ENCODE measurements around the gene PRKCH.

PRKCH gene

DNA sequence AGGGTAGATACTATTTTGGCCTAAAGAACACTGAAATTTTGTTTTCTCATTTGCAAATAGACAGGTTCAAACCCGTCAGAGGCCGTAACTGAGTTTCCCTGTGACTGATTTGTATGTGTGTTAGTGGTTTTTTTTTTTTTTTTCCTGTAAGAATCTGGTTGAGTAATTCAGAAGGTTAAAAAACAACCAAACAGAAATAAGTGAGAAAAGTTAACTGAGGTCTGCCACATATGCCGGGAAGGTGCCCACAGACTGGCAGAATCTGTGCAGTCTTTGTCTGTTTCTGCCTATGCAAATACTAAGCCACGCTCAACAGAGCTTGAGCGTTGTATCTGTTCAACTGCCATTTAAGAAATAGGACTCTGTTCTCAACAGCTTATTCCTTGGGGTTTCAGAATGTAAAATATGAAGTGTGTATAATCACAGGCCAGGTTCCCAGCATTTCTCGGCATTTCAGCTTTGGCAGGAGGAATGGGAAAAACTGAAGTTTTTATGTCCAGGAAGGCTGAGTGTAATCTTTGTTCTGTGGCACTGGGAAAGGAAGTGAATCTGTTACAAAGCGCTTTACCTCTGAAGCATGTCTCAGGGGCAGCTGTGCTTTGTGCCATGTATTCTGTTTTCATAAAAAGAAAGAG is 181.9 kb downstream of the PRKCH start:
- H3K27ac ChIP-seq (ENCODE audit: low read length) = peak overlapping the region; percentile 49
- H3K36me3 ChIP-seq (ENCODE audit: insufficient read depth, low read depth, low read length) = no peaks in the 10 kb centered on the region
- H3K9ac ChIP-seq (ENCODE audit: low read depth, low read length) = peak overlapping the region; percentile 63; the same call in 1 of the 2 replicates
- no peak overlapping the region for H3K4me3 ChIP-seq (ENCODE audit: low read length)
- H3K27me3 ChIP-seq (ENCODE audit: insufficient read depth, low read length) = no peaks in the 10 kb centered on the region
- H3K4me1 ChIP-seq (ENCODE audit: insufficient read depth, low read length) = peaks cover 57% of the 10 kb centered on the region
- no peaks in the 10 kb centered on the region for H3K9me3 ChIP-seq (ENCODE audit: insufficient read depth, low read depth, low read length)

GRCh38 chr14:61504901-61505300 is 183.5 kb downstream of the PRKCH start:
- peaks cover 43% of the 10 kb centered on the region for H3K4me1 ChIP-seq (ENCODE audit: insufficient read depth, low read length)
- H3K27ac ChIP-seq (ENCODE audit: low read length) = no peak overlapping the region
- no peaks in the 10 kb centered on the region for H3K9me3 ChIP-seq (ENCODE audit: insufficient read depth, low read depth, low read length)
- no peak overlapping the region for H3K9ac ChIP-seq (ENCODE audit: low read depth, low read length)
- H3K27me3 ChIP-seq (ENCODE audit: insufficient read depth, low read length) = no peaks in the 10 kb centered on the region
- no peak overlapping the region for H3K4me3 ChIP-seq (ENCODE audit: low read length)
- H3K36me3 ChIP-seq (ENCODE audit: insufficient read depth, low read depth, low read length) = no peaks in the 10 kb centered on the region

DNA sequence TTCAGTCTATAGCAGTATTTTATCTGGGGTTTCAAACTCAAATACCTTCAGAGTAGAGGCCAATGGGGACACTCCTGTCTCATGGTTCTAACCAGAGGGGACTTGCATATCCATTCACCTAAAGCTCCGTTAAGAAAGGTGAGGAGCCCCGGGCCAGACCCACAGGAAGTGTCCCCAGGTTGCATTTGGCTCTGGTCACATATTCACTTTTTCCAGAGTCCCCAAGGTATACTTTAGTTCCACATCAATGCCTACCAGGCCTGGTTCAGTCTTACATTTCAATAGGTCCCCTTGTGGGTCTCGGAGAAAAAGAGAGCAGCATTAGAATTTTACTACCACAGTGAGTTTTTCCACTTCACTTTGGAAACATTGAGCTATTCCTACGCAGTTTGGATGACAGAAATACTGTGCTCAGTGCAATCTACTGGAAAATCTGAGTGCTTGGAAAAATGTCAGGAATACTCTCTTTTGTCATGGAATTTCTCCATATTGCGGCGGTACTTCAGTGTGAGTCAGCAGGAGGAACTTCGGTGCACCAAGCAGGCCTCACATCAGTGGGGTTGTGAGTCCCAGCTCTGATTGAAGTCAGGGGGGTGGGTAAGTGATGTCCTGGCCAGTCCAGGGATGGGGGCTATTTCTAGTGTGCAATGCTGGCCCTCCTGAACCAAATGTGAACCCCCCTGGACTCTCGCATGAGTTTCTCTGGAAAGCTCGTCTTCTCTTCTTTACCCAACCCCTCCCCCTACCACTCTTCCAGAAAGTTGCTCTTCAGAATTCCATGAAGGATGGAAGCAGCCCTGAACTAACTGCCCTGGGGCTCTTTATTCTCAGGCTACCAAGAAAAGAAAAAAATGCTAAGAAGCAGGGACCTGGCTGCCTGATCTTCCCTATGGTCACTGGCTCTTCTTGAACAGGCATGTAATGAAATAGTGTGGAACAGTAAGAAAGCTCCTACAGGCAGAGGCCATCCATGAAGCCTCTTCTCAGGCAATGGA is 184.7 kb downstream of the PRKCH start:
- Histone ChIP-seq H3K4me1 (ENCODE audit: insufficient read depth, low read length) (peaks cover 37% of the 10 kb centered on the region), H3K36me3 (ENCODE audit: insufficient read depth, low read depth, low read length) (no peaks in the 10 kb centered on the region), H3K27me3 (ENCODE audit: insufficient read depth, low read length) (no peaks in the 10 kb centered on the region), H3K9me3 (ENCODE audit: insufficient read depth, low read depth, low read length) (no peaks in the 10 kb centered on the region), H3K9ac (ENCODE audit: low read depth, low read length) (no peak overlapping the region), H3K27ac (ENCODE audit: low read length) (no peak overlapping the region), H3K4me3 (ENCODE audit: low read length) (no peak overlapping the region)

DNA sequence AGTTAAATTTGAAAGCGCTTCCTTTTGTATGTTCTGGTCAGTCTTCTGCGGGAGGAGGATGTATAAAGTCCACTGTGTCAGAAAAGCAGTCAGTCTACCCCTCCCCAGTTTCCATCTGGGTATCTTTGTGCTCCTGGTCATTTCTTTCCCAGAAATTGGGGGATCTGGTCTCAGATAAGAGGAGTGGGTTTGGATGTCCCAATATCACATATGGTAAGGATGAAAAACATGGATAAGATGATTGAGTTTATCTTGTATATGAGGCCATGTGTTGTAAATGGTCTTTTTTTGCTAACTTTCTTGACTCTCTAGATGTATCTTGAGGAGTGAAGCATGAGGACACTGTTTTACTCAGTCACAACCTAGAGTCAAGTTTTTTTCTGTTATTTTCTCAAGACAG is 187.1 kb downstream of the PRKCH start:
- Histone ChIP-seq H3K9me3 (ENCODE audit: insufficient read depth, low read depth, low read length) (no peaks in the 10 kb centered on the region), H3K36me3 (ENCODE audit: insufficient read depth, low read depth, low read length) (no peaks in the 10 kb centered on the region), H3K27me3 (ENCODE audit: insufficient read depth, low read length) (no peaks in the 10 kb centered on the region), H3K4me1 (ENCODE audit: insufficient read depth, low read length) (peaks cover 17% of the 10 kb centered on the region), H3K4me3 (ENCODE audit: low read length) (no peak overlapping the region), H3K27ac (ENCODE audit: low read length) (no peak overlapping the region), H3K9ac (ENCODE audit: low read depth, low read length) (no peak overlapping the region)

DNA sequence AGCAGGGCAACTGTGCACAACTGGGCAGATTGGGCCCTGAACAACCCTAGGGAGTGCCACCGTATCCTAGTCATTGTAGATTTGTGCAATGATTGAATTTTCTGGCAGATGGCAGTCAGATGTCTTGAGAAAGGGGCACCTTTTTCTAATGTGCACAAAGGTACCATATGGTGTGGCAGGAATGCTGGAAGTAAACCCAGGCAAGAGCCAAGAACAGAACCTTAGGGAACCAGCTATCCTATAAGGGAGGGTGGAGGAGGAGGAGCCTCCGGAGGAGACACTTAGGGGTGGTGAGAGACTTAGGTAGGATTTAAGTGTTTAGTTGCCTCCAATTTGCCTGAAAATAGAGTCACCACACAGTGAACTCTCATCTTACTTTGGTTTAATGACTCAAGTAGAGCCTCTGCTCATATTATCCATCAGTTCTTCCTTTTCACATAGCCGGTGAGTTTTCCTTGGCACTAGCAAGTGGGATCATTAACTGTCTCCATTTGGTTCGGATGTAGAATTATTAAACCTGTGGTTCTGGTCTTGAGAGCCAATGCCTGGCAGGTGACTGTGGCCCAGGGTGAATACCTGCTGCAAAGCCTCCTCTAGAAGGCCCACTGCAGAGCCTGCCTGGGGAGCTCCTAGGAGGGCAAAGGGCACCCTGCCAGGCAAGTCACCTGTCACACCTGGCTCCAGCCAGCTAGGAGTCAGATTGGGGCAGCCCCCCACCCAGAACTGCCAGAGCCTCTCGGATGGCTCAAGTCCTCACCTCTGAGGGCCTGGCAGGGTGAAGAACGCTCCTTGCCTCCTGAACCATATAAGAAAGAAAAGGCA is 189.6 kb downstream of the PRKCH start:
- Histone ChIP-seq H3K4me3 (ENCODE audit: low read length) (no peak overlapping the region), H3K36me3 (ENCODE audit: insufficient read depth, low read depth, low read length) (no peaks in the 10 kb centered on the region), H3K9ac (ENCODE audit: low read depth, low read length) (no peak overlapping the region), H3K27me3 (ENCODE audit: insufficient read depth, low read length) (no peaks in the 10 kb centered on the region), H3K4me1 (ENCODE audit: insufficient read depth, low read length) (peaks cover 9% of the 10 kb centered on the region; the same call in 1 of the 2 replicates), H3K27ac (ENCODE audit: low read length) (no peak overlapping the region), H3K9me3 (ENCODE audit: insufficient read depth, low read depth, low read length) (no peaks in the 10 kb centered on the region)

- Histone ChIP-seq H3K4me3 (ENCODE audit: low read length) (no peak overlapping the region), H3K27me3 (ENCODE audit: insufficient read depth, low read length) (no peaks in the 10 kb centered on the region), H3K4me1 (ENCODE audit: insufficient read depth, low read length) (peaks cover 3% of the 10 kb centered on the region; the same call in 1 of the 2 replicates), H3K9ac (ENCODE audit: low read depth, low read length) (no peak overlapping the region), H3K27ac (ENCODE audit: low read length) (no peak overlapping the region), H3K36me3 (ENCODE audit: insufficient read depth, low read depth, low read length) (no peaks in the 10 kb centered on the region), H3K9me3 (ENCODE audit: insufficient read depth, low read depth, low read length) (no peaks in the 10 kb centered on the region)
These were observed 190.2 kb downstream of the PRKCH start for GRCh38 chr14:61511558-61511948.

- no peak overlapping the region for H3K27ac ChIP-seq (ENCODE audit: low read length)
These were observed 190.9 kb downstream of the PRKCH start for GRCh38 chr14:61512026-61512834.

DNA sequence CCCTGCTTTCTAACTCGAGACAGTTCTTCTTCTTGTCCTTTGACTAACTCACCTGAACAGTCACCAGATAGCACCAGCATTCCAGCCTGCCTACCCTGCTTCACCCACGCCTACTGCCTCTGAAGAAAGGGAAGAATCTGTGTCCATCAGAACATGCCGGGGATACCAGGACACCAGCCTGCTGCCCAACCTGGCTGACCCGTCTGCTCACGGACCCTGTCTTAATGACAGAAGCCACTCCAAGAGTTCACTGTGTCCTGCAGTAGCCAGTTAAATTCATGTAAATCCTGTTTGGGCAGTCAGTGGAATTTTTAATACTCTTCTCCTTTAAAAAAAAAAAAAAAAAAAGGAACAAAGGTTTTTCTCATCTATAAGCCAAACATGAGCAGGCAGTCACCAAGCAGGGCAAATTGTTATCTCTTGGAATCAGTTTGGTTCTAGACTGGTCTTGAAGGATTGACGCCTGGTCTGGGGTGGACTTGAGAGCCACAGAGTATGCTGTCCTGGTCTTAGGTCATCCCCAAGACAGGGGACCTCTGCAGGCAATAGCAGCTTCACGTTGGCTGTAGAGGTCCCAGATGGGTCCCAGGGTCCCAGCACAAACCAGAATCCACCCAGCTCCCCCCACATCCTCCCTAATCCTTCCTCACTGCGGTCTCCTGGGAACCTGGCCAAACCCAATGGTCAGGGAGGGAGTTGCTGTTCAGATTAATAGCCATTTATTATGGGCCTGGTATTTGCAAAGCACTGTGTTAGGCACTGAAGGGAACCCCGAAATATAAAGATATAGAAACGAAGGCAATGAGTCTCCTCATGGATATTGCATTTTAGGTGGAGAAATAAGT is 192.8 kb downstream of the PRKCH start:
- Histone ChIP-seq H3K36me3 (ENCODE audit: insufficient read depth, low read depth, low read length) (no peaks in the 10 kb centered on the region), H3K4me1 (ENCODE audit: insufficient read depth, low read length) (no peaks in the 10 kb centered on the region), H3K27ac (ENCODE audit: low read length) (no peak overlapping the region), H3K4me3 (ENCODE audit: low read length) (no peak overlapping the region), H3K27me3 (ENCODE audit: insufficient read depth, low read length) (no peaks in the 10 kb centered on the region), H3K9me3 (ENCODE audit: insufficient read depth, low read depth, low read length) (no peaks in the 10 kb centered on the region), H3K9ac (ENCODE audit: low read depth, low read length) (no peak overlapping the region)

More at GRCh38 chr14:61512026-61512834, 190.9 kb downstream of the PRKCH start:
- Histone ChIP-seq H3K9me3 (ENCODE audit: insufficient read depth, low read depth, low read length) (no peaks in the 10 kb centered on the region), H3K4me1 (ENCODE audit: insufficient read depth, low read length) (no peaks in the 10 kb centered on the region), H3K27me3 (ENCODE audit: insufficient read depth, low read length) (no peaks in the 10 kb centered on the region), H3K36me3 (ENCODE audit: insufficient read depth, low read depth, low read length) (no peaks in the 10 kb centered on the region), H3K9ac (ENCODE audit: low read depth, low read length) (no peak overlapping the region), H3K4me3 (ENCODE audit: low read length) (no peak overlapping the region)

DNA sequence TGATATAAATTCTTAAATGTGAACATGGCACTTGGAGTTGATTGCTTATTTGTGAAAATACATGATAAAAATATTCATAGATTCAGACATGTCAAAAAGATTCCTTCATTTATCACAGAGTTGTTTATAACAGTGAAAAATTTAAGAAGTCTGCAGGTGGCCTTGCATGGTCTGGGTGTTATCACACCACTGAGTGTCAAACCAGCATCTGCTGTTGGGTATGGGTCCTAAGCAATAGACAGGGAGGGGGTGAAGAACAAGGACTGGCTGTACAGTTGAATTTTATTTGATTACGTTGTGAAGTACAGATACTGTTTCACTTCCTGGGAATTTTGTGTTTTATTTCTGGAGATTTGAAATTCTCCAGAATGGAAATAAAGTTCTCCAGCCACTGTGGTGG is 193.5 kb downstream of the PRKCH start:
- H3K27ac ChIP-seq (ENCODE audit: low read length) = no peak overlapping the region
- H3K36me3 ChIP-seq (ENCODE audit: insufficient read depth, low read depth, low read length) = no peaks in the 10 kb centered on the region
- no peak overlapping the region for H3K4me3 ChIP-seq (ENCODE audit: low read length)
- H3K4me1 ChIP-seq (ENCODE audit: insufficient read depth, low read length) = no peaks in the 10 kb centered on the region
- no peak overlapping the region for H3K9ac ChIP-seq (ENCODE audit: low read depth, low read length)
- H3K9me3 ChIP-seq (ENCODE audit: insufficient read depth, low read depth, low read length) = no peaks in the 10 kb centered on the region
- H3K27me3 ChIP-seq (ENCODE audit: insufficient read depth, low read length) = no peaks in the 10 kb centered on the region

DNA sequence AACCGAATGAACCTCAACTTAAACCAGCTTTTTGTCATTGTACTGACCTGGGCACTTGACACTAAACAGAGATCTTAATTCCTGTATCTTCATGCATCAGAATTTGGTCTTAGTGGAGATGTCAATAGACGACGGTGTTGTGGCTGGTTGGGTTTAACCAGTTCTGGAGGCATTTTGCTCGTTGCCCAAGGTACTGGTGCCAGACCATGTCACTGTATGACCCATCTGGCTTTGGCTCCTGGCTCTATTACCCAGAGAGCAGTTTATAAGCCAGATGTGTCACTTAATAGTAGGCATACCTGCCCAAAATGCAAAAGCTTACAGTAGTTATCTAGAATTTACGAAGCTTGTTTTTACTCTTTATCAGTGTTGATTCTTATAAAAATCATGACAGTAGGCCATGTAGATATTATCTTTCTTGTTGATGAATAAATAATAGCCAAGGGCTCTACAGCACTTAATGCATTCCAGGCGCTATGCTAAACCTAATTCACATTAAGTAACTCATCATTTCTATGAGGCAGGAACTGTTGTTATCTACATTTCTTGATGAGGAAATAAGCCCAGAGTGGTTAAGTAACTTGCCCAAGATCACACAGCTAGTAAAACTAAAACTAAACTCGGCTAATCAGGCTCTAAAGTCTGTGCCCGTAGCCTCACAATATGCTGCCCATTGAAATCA is 194.2 kb downstream of the PRKCH start:
- H3K9me3 ChIP-seq (ENCODE audit: insufficient read depth, low read depth, low read length) = no peaks in the 10 kb centered on the region
- no peaks in the 10 kb centered on the region for H3K27me3 ChIP-seq (ENCODE audit: insufficient read depth, low read length)
- no peaks in the 10 kb centered on the region for H3K4me1 ChIP-seq (ENCODE audit: insufficient read depth, low read length)
- H3K4me3 ChIP-seq (ENCODE audit: low read length) = no peak overlapping the region
- no peak overlapping the region for H3K27ac ChIP-seq (ENCODE audit: low read length)
- no peak overlapping the region for H3K9ac ChIP-seq (ENCODE audit: low read depth, low read length)
- H3K36me3 ChIP-seq (ENCODE audit: insufficient read depth, low read depth, low read length) = no peaks in the 10 kb centered on the region

Measured in iPS-20b (cell line).